GM19395 (cell line): Measurements from ENCODE around the gene SPATA3.
"Not testable (repeated sequence)": the region's sequence is repeated elsewhere in the genome, so short reads cannot be mapped to it uniquely, and the experiment has no call there.

Source experiments
- ATAC-seq: cut with Tn5 transposase; IDR thresholded peaks from one replicate; pipeline ENCODE4 v1.9.1; 2021; ENCODE audit warnings: mild to moderate bottlenecking, moderate library complexity; ENCODE audit not compliant: unreplicated experiment

The SPATA3 gene

DNA sequence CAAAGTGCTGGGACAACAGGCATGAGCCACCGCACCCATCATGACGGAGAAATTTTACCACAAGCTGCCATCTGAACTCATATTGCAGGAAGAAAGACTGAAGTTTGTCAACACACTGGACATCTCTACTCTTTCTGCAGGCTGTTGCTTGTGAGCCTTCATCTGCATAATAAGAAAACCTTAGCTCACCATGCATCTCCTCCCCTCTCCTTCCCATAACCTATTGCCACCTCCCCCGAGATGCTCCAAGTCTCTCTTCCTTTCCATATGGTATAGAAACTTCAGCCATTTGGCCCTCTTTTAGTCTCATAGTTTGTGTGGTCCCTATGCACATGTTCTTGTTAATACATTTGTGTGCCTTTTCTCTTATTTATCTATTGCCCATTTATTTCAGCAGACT lies 22.3 kb downstream of the SPATA3 start:
- no peak for ATAC-seq

DNA sequence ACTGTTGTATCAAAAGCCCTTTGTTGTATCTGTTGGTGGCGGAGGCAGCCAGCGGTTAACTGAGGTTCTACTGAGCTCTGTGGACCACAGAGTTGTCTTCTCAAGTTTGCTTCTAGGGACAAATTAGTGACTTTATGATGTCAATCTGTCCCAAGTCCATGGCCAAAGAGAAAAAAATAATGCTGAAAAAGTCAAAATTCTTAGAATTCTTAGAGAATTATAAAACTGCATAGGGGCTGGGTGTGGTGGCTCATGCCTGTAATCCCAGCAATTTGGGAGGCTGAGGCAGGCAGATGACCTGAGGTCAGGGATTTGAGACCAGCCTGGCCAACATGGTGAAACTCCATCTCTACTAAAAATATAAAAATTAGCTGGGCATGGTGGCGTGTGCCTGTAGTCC lies 29.1 kb downstream of the SPATA3 start:
- not testable (repeated sequence) for ATAC-seq

GRCh38 chr2:231028889-231029288 lies 33.0 kb downstream of the SPATA3 start:
- ATAC-seq, result no peak

DNA sequence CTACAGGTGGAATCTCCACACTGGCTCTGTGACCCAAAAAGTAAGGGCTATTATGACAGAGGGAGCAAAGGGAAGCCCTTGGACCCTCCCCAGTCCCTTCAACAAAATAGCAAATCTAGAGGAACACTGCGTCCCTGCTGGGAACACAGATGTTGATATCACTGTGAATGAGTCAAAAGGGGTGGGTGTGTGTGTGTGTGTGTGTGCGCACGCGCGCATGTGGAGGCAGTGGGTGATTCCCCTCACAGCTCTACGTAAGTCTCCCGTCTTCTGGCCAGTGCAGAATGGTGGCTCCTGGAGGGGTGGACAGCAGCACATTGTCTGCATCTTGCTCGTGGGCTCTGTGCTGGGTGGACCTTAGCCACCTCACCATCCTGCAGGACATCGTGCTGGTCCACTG lies 33.6 kb downstream of the SPATA3 start:
- no peak for ATAC-seq

DNA sequence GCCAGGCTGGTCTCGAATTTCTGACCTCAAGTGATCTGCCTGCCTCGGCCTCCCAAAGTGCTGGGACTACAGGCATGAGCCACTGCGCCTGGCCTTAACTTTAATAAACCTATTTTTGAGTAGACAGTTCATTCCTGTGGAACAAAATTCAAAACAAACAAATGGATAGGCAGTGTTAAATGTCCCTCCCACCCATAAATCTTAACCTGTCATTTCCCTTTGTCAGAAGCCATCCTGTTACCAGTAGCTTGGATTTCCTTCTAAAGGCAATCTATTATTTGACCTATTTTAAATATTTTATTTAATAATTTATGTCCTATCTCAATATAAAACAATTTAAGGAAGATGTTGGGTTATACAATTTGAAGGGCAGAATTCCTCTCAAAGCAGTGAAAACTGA lies 34.8 kb downstream of the SPATA3 start:
- ATAC-seq, result no peak

- ATAC-seq, result no peak
These were observed 36.7 kb downstream of the SPATA3 start for GRCh38 chr2:231032575-231033140.

GRCh38 chr2:231033147-231034132 lies 37.5 kb downstream of the SPATA3 start:
- no peak for ATAC-seq

- ATAC-seq, result peak; percentile 53
These were observed 38.5 kb downstream of the SPATA3 start for GRCh38 chr2:231034291-231034882.

- ATAC-seq, result no peak
These were observed 40.2 kb downstream of the SPATA3 start for GRCh38 chr2:231036131-231036530.

DNA sequence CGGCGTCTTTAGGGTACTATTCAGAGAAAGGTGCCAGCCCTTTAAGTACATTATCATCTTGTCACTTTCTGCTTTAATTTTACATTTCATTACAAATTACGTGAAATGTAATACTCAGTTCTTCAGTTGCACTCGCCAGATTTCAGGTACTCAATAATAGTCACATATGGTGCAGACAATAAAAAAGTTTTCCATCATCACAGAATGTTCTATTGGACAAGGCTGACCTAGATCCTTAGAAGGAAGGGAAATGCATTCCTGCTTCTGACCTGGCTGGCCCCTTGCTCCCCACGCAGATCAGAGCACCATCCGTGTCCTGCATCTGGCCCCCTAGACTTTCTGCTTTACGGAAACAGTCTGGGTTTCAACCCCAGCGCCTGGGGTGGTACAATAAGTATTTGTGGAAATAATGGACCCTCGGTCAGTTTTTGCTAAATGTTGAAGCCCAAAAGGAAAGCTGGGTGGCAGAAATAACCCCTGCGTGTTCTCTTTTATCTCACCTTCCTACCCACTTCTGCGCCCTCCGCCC lies 40.7 kb downstream of the SPATA3 start:
- ATAC-seq, result no peak

GRCh38 chr2:231037202-231037730 lies 41.3 kb downstream of the SPATA3 start, which contains the start of gene C2orf72:
Gene C2orf72 (plus strand): TSS chr2:231037523. CDS start chr2:231037566, 43 bp downstream.
- ATAC-seq, result no peak

DNA sequence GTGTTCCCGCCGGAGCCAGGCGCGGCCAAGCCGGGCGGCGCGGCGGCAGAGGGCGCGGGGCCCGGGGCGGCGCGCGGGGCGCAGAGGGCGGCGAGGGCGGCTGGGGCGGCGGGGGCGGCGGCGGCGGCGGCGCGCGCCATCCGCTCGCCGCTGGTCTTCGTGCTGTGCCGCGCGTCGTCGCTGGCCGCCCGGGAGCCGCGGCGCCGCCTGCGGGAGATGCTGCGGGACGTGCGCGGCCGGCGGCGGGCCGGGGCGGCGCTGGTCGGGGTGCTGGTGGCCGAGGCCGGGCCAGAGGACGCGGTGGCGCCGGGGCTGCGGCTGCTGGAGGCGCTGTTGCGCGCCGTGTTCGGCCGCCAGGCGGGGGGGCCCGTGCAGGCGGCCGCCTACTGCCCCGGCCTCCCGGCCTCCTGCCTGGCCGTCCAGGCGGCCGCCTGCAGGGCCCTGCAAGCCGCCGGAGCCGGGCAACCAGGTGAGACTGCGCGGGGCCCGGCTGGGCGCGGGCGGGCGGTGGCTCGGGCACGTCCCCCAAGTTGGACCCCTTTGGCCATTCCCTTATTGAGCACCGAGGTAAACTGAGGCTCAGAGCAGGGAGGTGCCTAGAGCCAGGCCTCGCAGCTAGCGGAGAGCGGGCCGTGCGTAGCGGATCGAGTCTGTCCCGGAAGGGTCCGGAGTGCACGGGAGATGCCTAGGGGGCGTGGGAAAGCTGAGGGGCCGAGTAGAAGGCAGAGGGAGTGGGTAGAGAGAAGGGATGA lies 42.0 kb downstream of the SPATA3 start:
- ATAC-seq, result no peak

- no peak for ATAC-seq
These were observed 42.8 kb downstream of the SPATA3 start for GRCh38 chr2:231038483-231039293.

GRCh38 chr2:231039294-231039664 lies 43.4 kb downstream of the SPATA3 start:
- ATAC-seq, result no peak

DNA sequence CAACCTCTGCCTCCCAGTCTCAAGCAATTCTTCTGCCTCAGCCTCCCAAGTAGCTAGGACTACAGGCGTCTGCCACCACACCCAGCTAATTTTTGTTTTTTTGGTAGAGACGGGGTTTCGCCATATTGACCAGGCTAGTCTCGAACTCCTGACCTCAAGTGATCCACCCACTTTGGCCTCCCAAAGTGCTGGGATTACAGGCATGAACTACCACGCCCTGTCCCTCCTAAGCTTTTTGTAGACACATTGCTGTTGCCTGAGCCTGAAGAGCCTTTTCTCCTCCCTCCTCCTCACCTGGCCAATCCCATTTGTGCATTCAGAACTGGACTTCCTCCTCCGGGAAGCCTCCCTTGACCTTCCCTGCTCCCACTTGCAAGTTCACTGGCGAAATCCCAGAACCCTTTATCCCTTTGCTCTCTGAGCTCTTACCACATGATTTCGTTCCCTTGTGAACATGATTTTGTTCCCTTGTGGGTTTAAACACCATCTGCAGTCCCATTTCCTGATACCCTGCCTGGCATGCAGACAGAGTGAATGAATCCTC lies 44.0 kb downstream of the SPATA3 start:
- no peak for ATAC-seq

GRCh38 chr2:231041061-231041689 lies 45.3 kb downstream of the SPATA3 start:
- ATAC-seq, result no peak

GRCh38 chr2:231043796-231044195 lies 47.9 kb downstream of the SPATA3 start:
- ATAC-seq, result no peak

- ATAC-seq, result no peak
These were observed 51.0 kb downstream of the SPATA3 start for GRCh38 chr2:231046916-231047273.

DNA sequence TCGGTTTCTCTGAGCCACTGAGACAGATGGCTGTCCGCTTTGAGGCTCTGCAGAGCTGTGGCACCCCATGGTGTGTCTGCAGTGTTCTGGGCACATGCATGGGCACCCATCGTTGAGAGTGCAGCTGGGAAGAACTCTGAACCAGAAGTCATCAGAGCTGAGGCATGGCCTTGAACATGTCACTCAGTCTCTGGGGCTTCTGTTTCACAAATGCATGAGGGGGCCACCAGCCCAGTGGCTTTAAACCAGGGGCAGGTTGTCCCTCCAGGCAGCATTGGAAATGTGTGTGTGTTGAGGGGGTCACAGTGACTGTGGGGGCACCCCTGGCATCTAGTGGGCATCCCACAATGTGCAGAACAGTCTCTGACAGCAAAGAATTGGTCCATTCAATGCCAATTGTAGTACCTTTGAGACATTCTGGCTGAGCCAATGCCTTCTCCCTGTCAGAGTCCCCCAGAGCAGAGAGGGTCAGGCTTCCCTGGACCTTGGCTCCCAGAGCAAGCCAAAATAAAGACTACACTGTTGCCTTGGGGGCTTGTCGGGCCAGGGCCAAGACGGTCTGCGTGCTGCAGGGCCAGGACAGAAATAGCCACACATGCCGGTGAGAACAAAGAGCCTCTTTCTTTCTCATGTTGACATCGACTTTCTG lies 51.5 kb downstream of the SPATA3 start:
- ATAC-seq, result no peak
